Lower leg skin (tissue), 4 donors: ENCODE results near the gene SDK2. TPM values are rescaled to one million over a fixed set of nuclear protein-coding genes. Genes with fewer than 3 reads are reported as not detected.

Experiments used
- DNase-seq, 2 donors: peaks; one replicate each; pipeline ENCODE4 v3.0.0-alpha.2; 2019; ENCODE audit warnings: low spot score in 2 of 2
- H3K4me3 ChIP-seq: fragments of 200-600 bp; sonication (generic); 2 replicates; pipeline ENCODE4 v1.5.1; 2017; ENCODE audit warnings: mild to moderate bottlenecking, low read depth; ENCODE audit not compliant: poor library complexity, severe bottlenecking
- POLR2A ChIP-seq, 2 donors: fragments of 450-650 bp; IDR thresholded peaks; one replicate each; pipeline ENCODE4 v1.6.1; 2016 to 2017; ENCODE audit warnings: antibody characterized with exemption in 2 of 2, mild to moderate bottlenecking in 1 of 2, moderate library complexity in 1 of 2
- WGBS, 2 donors: methylation state at CpG; one replicate each; pipeline ENCODE4 v1.1.5; 2018; 5-methylcytosine and 5-hydroxymethylcytosine counted together
- intact Hi-C: fragments of 100-400 bp; cut with DNase I; formaldehyde crosslinking; loops from one replicate; pipeline ENCODE4 v1.15.0; 2023; ENCODE audit warnings: low total_unique reads
- total RNA-seq, 4 donors: library from RNA; depleted of rRNA; stranded (reverse); fragments of >200 nt; gene quantifications; one replicate each; pipeline ENCODE4 v1.1.0, GENCODE V29; 2016
- TF ChIP-seq, protein P1 (sequence below), 3 donors: fragments of 450-650 bp; IDR thresholded peaks; one replicate each; pipeline ENCODE4 v1.5.1; 2016; ENCODE audit warnings: antibody characterized with exemption in 3 of 3, mild to moderate bottlenecking in 3 of 3, moderate library complexity in 2 of 3

The SDK2 gene
- total RNA-seq, 4 donors from 2014 or later = 1.5 to 4.4 (median 1.6) TPM

DNA sequence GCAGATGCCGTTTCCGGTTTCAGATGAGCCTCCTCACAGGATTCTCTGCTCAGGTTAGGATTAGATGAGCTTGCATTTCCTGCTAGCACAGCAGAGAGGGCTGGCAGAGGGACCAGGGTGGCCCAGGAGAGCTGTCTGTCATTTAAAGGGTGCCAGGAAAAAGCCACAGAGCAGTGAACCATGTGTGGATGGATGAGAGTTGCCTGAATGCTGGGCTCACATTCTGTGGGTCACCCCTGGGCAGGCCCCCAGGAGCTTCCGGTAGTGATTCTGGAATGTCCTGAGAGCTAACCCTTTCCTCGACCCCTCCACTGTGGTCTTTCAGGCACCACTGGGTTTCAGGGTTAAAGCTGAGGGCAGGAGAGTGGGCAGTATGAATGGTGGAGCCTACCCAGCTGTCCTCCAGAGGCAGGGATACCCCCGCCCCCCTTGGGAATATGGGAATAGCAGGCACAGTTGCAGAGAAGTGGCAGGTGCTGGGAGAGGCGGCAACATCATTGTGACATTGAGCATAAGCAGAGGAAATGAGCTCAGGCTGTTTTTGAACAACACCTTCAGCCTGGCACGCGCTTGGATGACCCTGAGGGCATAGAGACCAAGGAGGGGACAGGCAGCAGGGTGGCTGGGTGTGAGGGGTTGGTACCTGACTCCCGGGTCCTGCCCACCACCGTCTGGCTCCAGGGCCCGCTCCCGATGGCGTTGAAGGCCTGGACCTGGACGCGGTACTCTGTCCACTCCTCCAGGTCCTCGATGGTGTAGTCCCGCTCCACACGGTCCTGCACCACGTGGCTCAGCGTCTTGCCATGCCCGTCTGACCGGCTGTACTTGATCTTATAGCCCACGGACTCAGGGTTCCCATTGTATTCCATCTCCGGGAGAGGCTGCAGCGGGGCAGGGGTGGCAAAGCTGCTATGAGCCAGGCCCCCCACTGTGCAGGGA lies 249.5 kb downstream of the SDK2 start:
- no peak for DNase-seq
- 79 to 83% methylated on average over 25 of the region's 25 CpGs for WGBS, 2 donors
- no peak overlapping the region for H3K4me3 ChIP-seq
- TF ChIP-seq POLR2A (IDR thresholded peaks at IDR 0.05) = no peak
- TF ChIP-seq, protein P1, sequence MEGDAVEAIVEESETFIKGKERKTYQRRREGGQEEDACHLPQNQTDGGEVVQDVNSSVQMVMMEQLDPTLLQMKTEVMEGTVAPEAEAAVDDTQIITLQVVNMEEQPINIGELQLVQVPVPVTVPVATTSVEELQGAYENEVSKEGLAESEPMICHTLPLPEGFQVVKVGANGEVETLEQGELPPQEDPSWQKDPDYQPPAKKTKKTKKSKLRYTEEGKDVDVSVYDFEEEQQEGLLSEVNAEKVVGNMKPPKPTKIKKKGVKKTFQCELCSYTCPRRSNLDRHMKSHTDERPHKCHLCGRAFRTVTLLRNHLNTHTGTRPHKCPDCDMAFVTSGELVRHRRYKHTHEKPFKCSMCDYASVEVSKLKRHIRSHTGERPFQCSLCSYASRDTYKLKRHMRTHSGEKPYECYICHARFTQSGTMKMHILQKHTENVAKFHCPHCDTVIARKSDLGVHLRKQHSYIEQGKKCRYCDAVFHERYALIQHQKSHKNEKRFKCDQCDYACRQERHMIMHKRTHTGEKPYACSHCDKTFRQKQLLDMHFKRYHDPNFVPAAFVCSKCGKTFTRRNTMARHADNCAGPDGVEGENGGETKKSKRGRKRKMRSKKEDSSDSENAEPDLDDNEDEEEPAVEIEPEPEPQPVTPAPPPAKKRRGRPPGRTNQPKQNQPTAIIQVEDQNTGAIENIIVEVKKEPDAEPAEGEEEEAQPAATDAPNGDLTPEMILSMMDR (IDR thresholded peaks at IDR 0.05) = no peak
- intact Hi-C loops = no loop called here

- TF ChIP-seq, protein P1 (IDR thresholded peaks at IDR 0.05) = no peak
- intact Hi-C loops = no loop called here
- 83 to 87% methylated on average over 11 of the region's 11 CpGs for WGBS, 2 donors
- no peak for DNase-seq
- H3K4me3 ChIP-seq = no peak overlapping the region
Measured at GRCh38 chr17:73393962-73394361, 250.3 kb downstream of the SDK2 start.

DNA sequence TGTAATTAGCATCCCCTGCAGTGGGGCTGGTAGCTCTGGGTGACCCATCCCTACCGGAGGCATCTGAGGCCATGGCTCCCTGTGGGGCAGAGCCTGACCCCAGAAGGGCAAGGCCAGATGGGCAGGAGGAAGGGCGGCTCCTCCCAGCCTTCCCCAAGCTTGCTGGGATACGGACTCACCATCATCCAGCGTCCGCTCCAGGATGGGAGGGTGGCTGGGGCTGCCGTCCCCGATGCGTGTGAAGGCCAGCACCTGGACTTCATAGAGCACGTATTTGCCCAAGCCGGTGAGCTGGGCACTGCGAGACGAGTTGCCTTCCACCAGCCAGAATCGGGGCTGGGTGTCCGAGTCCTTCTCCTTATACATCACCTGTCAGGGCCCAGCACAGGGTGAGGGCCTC lies 250.9 kb downstream of the SDK2 start:
- WGBS, 2 donors = 92 to 99% methylated on average over 14 of the region's 14 CpGs
- TF ChIP-seq POLR2A (IDR thresholded peaks at IDR 0.05) = no peak
- TF ChIP-seq, protein P1 (IDR thresholded peaks at IDR 0.05) = no peak
- intact Hi-C loops = no loop called here
- no peak for DNase-seq
- H3K4me3 ChIP-seq = no peak overlapping the region

DNA sequence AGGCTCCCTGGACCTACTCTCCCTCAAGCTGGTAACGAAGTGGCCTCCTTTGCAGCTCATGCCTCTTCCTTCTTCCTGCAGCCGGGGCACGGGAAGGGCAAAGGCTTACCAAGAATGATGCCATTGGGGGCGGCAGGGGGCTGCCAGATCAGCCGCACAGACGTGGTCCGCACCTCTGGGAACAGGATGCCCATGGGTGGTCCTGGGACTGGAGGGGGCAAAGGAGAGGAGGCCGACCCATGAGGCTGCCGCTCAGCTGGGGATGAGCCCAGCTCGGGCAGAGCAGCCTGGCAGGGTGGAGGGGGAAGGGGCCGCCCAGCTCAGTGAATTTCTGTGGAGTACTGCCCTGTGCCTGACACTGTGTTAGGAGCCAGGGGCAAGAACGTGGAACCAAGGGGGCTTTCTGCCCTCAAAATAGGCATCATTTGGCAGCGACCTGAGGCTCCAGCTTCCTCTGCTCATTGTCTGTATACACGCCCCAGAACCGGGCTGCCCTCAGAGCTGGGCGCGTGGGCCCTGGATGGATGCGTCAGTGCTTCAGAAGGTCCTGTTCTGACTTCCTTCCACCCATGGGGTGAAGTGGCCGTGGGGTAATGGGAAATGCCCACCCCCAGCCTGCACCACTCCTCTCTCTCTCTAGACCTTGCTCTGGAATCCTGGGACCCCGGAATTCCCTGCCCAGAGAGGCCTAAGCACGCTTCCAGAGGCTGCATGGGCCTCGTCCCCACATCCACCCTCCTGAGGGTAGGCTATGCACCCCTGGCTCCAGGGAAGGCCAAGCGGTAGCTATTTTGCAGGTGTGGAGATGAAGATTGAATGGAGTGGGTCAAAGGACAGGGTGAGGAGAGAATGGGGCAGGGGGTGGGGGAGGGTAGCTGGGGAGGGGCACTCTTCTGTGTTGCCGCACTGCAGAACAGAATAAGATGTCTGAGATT lies 252.6 kb downstream of the SDK2 start:
- 90 to 91% methylated on average over 23 to 24 of the region's 24 CpGs for WGBS, 2 donors
- no peak for TF ChIP-seq POLR2A (IDR thresholded peaks at IDR 0.05)
- TF ChIP-seq, protein P1 (IDR thresholded peaks at IDR 0.05) = no peak
- intact Hi-C loops = no loop called here
- H3K4me3 ChIP-seq = no peak overlapping the region
- no peak for DNase-seq

DNA sequence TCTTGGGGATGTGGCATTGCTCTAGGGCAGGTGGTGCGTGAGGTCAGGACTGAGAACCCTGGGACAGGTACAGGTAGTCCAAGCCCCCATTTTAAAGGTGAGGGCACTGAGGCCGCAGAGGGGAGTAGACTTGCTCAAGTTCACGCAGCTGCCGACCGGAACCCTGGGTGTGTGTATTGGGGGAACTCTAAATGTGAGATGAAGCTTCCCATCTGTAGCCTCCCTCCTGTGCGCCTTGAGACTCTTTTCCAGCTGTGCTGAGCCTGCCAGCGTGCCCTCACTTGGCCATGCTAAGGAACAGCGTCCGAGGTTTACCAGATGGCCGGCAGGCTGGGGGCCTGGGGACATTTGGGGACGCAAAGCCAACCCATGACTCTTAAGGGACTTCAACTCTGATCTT lies 253.4 kb downstream of the SDK2 start:
- intact Hi-C loops = no loop called here
- WGBS, 2 donors = 93 to 96% methylated on average over 6 to 11 of the region's 11 CpGs
- TF ChIP-seq, protein P1 (IDR thresholded peaks at IDR 0.05) = no peak
- no peak for TF ChIP-seq POLR2A (IDR thresholded peaks at IDR 0.05)
- DNase-seq = no peak
- H3K4me3 ChIP-seq = no peak overlapping the region
